WTC11 (cell line): ENCODE measurements around the gene COG6. TPM values are rescaled to one million over a fixed set of nuclear protein-coding genes. Genes with fewer than 3 reads are reported as not detected.

Experiments
- ATAC-seq: fragments of 200-7000 bp; cut with Tn5 transposase; 2 replicates; pipeline ENCODE4 v1.10.0; 2021; ENCODE audit warnings: mild to moderate bottlenecking, moderate library complexity
- CTCF ChIA-PET: fragments of 300-600 bp; sonication (Branson Sonifier 250); formaldehyde crosslinking; loops from one replicate; lab custom pipeline; 2021; ENCODE audit warnings: antibody characterized with exemption; lab: Charles Lee
- POLR2A ChIA-PET: fragments of 350-600 bp; sonication (Branson Sonifier 250); formaldehyde crosslinking; loops from one replicate; lab custom pipeline; 2021; ENCODE audit warnings: antibody characterized with exemption; lab: Charles Lee
- DNase-seq: peaks from one replicate; pipeline ENCODE4 v3.0.0; 2021; ENCODE audit warnings: low spot score
- H3K27ac Mint-ChIP-seq: 2 replicates; pipeline ENCODE4 v1.8.0; 2021; ENCODE audit warnings: mixed read lengths
- H3K27me3 Mint-ChIP-seq: 2 replicates; pipeline ENCODE4 v1.8.0; 2021; ENCODE audit warnings: low read depth, mild to moderate bottlenecking, moderate library complexity, mixed read lengths
- H3K36me3 Mint-ChIP-seq: 2 replicates; pipeline ENCODE4 v1.8.0; 2021; ENCODE audit warnings: mixed read lengths
- H3K4me1 Mint-ChIP-seq: 2 replicates; pipeline ENCODE4 v1.8.0; 2022; ENCODE audit warnings: mixed read lengths
- H3K4me3 Mint-ChIP-seq: 2 replicates; pipeline ENCODE4 v1.8.0; 2021; ENCODE audit warnings: mild to moderate bottlenecking, moderate library complexity, mixed read lengths
- H3K9me3 Mint-ChIP-seq: 2 replicates; pipeline ENCODE4 v1.8.0; 2021; ENCODE audit warnings: mixed read lengths
- AFF4 ChIP-seq: sonication (generic); formaldehyde crosslinking; IDR thresholded peaks from 2 replicates; pipeline ENCODE4 v1.8.1; 2023; ENCODE audit warnings: mild to moderate bottlenecking, missing genetic modification reagents, borderline replicate concordance
- ATF1 ChIP-seq: sonication (generic); formaldehyde crosslinking; IDR thresholded peaks from 2 replicates; pipeline ENCODE4 v1.8.1; 2023; ENCODE audit warnings: mild to moderate bottlenecking, moderate library complexity, missing genetic modification reagents
- CBFB ChIP-seq: sonication (generic); formaldehyde crosslinking; IDR thresholded peaks from 2 replicates; pipeline ENCODE4 v1.8.1; 2022; ENCODE audit warnings: mild to moderate bottlenecking, low read depth, missing genetic modification reagents
- CREB1 ChIP-seq: sonication (generic); formaldehyde crosslinking; IDR thresholded peaks from 2 replicates; pipeline ENCODE4 v1.8.0; 2023; ENCODE audit warnings: mild to moderate bottlenecking, missing genetic modification reagents
- E2F4 ChIP-seq: sonication (generic); formaldehyde crosslinking; IDR thresholded peaks from 2 replicates; pipeline ENCODE4 v1.8.1; 2022; ENCODE audit warnings: low read depth, mild to moderate bottlenecking, moderate library complexity, missing genetic modification reagents, borderline replicate concordance
- ELF4 ChIP-seq: sonication (generic); formaldehyde crosslinking; IDR thresholded peaks from 2 replicates; pipeline ENCODE4 v1.8.1; 2022; ENCODE audit warnings: low read depth, mild to moderate bottlenecking, moderate library complexity, missing genetic modification reagents
- ETV6 ChIP-seq: sonication (generic); formaldehyde crosslinking; IDR thresholded peaks from 2 replicates; pipeline ENCODE4 v1.8.1; 2022; ENCODE audit warnings: mild to moderate bottlenecking, missing genetic modification reagents
- FOXK1 ChIP-seq: sonication (generic); formaldehyde crosslinking; IDR thresholded peaks from 2 replicates; pipeline ENCODE4 v1.8.0; 2022; ENCODE audit warnings: mild to moderate bottlenecking, moderate library complexity, missing genetic modification reagents
- GRHL2 ChIP-seq: fragments of 250-450 bp; sonication (Bioruptor Pico); IDR thresholded peaks from 2 replicates; pipeline ENCODE4 v1.8.0; 2022; ENCODE audit warnings: mild to moderate bottlenecking, moderate library complexity; ENCODE audit not compliant: insufficient replicate concordance, severe bottlenecking
- MYBL2 ChIP-seq: sonication (generic); formaldehyde crosslinking; IDR thresholded peaks from 2 replicates; pipeline ENCODE4 v1.8.1; 2023; ENCODE audit warnings: mild to moderate bottlenecking, moderate library complexity, missing genetic modification reagents
- NFE2L1 ChIP-seq: sonication (generic); formaldehyde crosslinking; IDR thresholded peaks from 2 replicates; pipeline ENCODE4 v1.8.1; 2023; ENCODE audit warnings: missing genetic modification reagents
- SMAD3 ChIP-seq: sonication (generic); formaldehyde crosslinking; IDR thresholded peaks from 2 replicates; pipeline ENCODE4 v1.8.0; 2022; ENCODE audit warnings: missing genetic modification reagents, mild to moderate bottlenecking, borderline replicate concordance
- ZBTB21 ChIP-seq: sonication (generic); formaldehyde crosslinking; IDR thresholded peaks from 2 replicates; pipeline ENCODE4 v1.8.1; 2023; ENCODE audit warnings: mild to moderate bottlenecking, missing genetic modification reagents, borderline replicate concordance
- ZNF219 ChIP-seq: sonication (generic); formaldehyde crosslinking; IDR thresholded peaks from 2 replicates; pipeline ENCODE4 v1.8.0; 2023; ENCODE audit warnings: missing genetic modification reagents, mild to moderate bottlenecking, borderline replicate concordance
- ZNF281 ChIP-seq: sonication (generic); formaldehyde crosslinking; IDR thresholded peaks from 2 replicates; pipeline ENCODE4 v1.8.0; 2023; ENCODE audit warnings: mild to moderate bottlenecking, missing genetic modification reagents
- ZNF416 ChIP-seq: fragments of 250-450 bp; sonication (Bioruptor Pico); IDR thresholded peaks from 2 replicates; pipeline ENCODE4 v1.9.0; 2021; ENCODE audit warnings: mild to moderate bottlenecking, inconsistent platforms
- total RNA-seq: library from RNA; stranded (reverse); gene quantifications from 3 replicates; pipeline ENCODE4 v1.2.3, GENCODE V29; 2021

COG6 gene
- total RNA-seq, 1 experiment from 2014 or later: 23.0 TPM

GRCh38 chr13:39776439-39776838 is 121.0 kb downstream of the COG6 start (continued):
- TF ChIP-seq AFF4 (CRISPR knock-in tag) (no peak), NFE2L1 (CRISPR knock-in tag) (no peak)

GRCh38 chr13:39777021-39777420 is 121.6 kb downstream of the COG6 start:
- POLR2A ChIA-PET: no interaction called here

GRCh38 chr13:39777527-39778061 is 122.1 kb downstream of the COG6 start:
- no peak overlapping the region for H3K27ac Mint-ChIP-seq
- no peak overlapping the region for H3K4me3 Mint-ChIP-seq
- no peaks in the 10 kb centered on the region for H3K27me3 Mint-ChIP-seq
- DNase-seq (no peak), ATAC-seq (peak; percentile 63)
- H3K9me3 Mint-ChIP-seq: peaks cover 12% of the 10 kb centered on the region
- ChIA-PET CTCF (interaction anchor here (0.7 to 2.5 kb wide), 5 partner anchors 11 to 905 kb away, joined by 3 to 15 read pairs (median 3); no protein-coding TSS in a partner anchor), POLR2A (no interaction called here)
- peaks cover 13% of the 10 kb centered on the region for H3K4me1 Mint-ChIP-seq
- H3K36me3 Mint-ChIP-seq: peaks cover 5% of the 10 kb centered on the region
- no peak for TF ChIP-seq ZNF416 (CRISPR knock-in tag)
- no peak for TF ChIP-seq CREB1 (CRISPR knock-in tag)
- TF ChIP-seq GRHL2 (CRISPR knock-in tag): no peak
- no peak for TF ChIP-seq FOXK1 (CRISPR knock-in tag)
- no peak for TF ChIP-seq ATF1 (CRISPR knock-in tag)
- no peak for TF ChIP-seq E2F4
- no peak for TF ChIP-seq SMAD3 (CRISPR knock-in tag)
- TF ChIP-seq ELF4 (CRISPR knock-in tag): no peak
- no peak for TF ChIP-seq MYBL2
- TF ChIP-seq ETV6: no peak
- no peak for TF ChIP-seq ZBTB21

More at GRCh38 chr13:39777021-39777420, 121.6 kb downstream of the COG6 start:
- H3K36me3 Mint-ChIP-seq: peaks cover 5% of the 10 kb centered on the region
- peaks cover 13% of the 10 kb centered on the region for H3K4me1 Mint-ChIP-seq
- no peak overlapping the region for H3K4me3 Mint-ChIP-seq
- TF ChIP-seq ZNF219 (CRISPR knock-in tag) (no peak), GRHL2 (CRISPR knock-in tag) (no peak), CBFB (CRISPR knock-in tag) (no peak), NFE2L1 (CRISPR knock-in tag) (no peak), ZNF281 (CRISPR knock-in tag) (no peak)
- H3K27ac Mint-ChIP-seq: peak overlapping the region; percentile 20; the same call in 1 of the 2 replicates
- no peak for ATAC-seq
- H3K27me3 Mint-ChIP-seq: no peaks in the 10 kb centered on the region
- H3K9me3 Mint-ChIP-seq: peaks cover 15% of the 10 kb centered on the region
- CTCF ChIA-PET: interaction anchor here (0.7 to 2.5 kb wide), 4 partner anchors 10 to 165 kb away, joined by 3 to 15 read pairs (median 4); no protein-coding TSS in a partner anchor
- no peak for DNase-seq
